Mucosa of rectum (tissue), 2 donors: ENCODE measurements around the gene ID2.

ENCODE experiments used
- H3K27ac ChIP-seq, 2 donors: one replicate each; pipeline ENCODE4 v1.7.0; 2013; ENCODE audit warnings: inconsistent platforms in 2 of 2, low read depth in 2 of 2, low read length in 2 of 2
- H3K27me3 ChIP-seq, 2 donors: one replicate each; pipeline ENCODE4 v1.7.0; 2013; ENCODE audit warnings: low read length in 2 of 2; ENCODE audit not compliant: control insufficient read depth in 2 of 2, insufficient read depth in 2 of 2
- H3K36me3 ChIP-seq, 2 donors: one replicate each; pipeline ENCODE4 v1.7.0; 2013; ENCODE audit warnings: low read length in 2 of 2; ENCODE audit not compliant: control insufficient read depth in 2 of 2, insufficient read depth in 2 of 2
- H3K4me1 ChIP-seq, 2 donors: one replicate each; pipeline ENCODE4 v1.7.0; 2013; ENCODE audit warnings: low read length in 2 of 2, mild to moderate bottlenecking in 1 of 2; ENCODE audit not compliant: control insufficient read depth in 2 of 2, insufficient read depth in 2 of 2
- H3K4me3 ChIP-seq, 2 donors: one replicate each; pipeline ENCODE4 v1.7.0; 2013; ENCODE audit warnings: low read length in 2 of 2
- H3K9ac ChIP-seq, 2 donors: one replicate each; pipeline ENCODE4 v1.7.0; 2013; ENCODE audit warnings: low read length in 2 of 2, low read depth in 1 of 2, mild to moderate bottlenecking in 1 of 2
- H3K9me3 ChIP-seq, 2 donors: one replicate each; pipeline ENCODE4 v1.7.0; 2013; ENCODE audit warnings: low read length in 2 of 2; ENCODE audit not compliant: control insufficient read depth in 2 of 2
- donor health status: healthy.
- donor health status: Normal muscosa, but diverticular disease.

Gene ID2

DNA sequence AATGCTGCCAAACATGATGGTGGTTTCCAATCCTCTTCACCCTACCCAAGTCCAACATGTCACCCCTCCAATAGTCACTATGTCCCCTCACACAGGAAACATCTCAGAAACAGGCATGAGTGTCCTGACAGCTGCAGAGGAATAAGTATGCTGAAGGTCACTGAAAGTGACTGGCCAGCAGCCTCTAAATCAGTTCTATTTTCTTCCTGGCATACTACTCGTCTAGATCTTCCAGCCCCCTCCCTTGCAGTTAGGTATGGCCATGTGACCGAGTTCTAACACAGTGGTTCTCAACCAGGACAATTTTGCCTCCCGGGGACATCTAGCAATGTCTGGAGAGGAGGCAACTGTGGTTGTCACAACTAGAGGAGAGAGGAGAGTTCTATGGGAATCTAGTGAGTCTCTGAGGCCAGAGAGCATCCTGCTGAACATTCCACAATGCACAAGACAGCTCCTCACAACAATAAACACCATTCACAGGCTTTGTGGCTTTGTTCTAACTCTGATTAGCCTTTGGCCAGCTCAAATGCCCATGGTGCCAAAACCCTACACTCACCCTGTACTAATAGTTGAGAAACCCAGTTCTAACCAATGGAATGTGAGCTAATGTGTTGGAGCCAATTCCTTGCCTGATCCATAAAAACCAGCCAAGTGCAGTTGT, 12.6 kb upstream of the ID2 start:
- no peaks in the 10 kb centered on the region for H3K4me1 ChIP-seq
- no peaks in the 10 kb centered on the region for H3K27me3 ChIP-seq
- H3K9ac ChIP-seq, result no peak overlapping the region
- no peak overlapping the region for H3K4me3 ChIP-seq
- no peaks in the 10 kb centered on the region for H3K36me3 ChIP-seq
- H3K9me3 ChIP-seq, result peaks cover 0 to under 1% of the 10 kb centered on the region in 2 donors
- H3K27ac ChIP-seq, result no peak overlapping the region

DNA sequence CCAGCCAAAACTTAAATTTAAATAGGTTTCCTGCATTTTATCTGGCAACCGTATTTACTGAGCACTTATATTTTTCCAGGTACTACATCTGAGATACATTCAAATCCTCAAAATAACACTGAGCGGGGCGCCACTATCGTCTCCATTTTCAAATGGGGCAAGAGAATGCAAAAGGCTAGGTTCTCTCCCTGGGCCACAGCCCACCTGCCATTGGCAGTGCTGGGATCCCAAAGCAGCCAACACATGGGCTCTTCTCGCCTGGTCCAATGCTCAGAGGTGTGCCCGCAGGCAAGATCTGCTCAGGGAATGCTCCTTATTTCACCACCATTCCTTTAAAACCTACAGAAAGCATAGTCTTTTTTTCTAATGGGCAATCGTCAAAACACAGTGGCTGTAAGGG, 11.3 kb upstream of the ID2 start:
- Histone ChIP-seq H3K4me1 (no peaks in the 10 kb centered on the region), H3K4me3 (no peak overlapping the region), H3K27ac (no peak overlapping the region), H3K9me3 (peaks cover 0 to 6% of the 10 kb centered on the region in 2 donors), H3K9ac (no peak overlapping the region), H3K36me3 (no peaks in the 10 kb centered on the region), H3K27me3 (no peaks in the 10 kb centered on the region)

DNA sequence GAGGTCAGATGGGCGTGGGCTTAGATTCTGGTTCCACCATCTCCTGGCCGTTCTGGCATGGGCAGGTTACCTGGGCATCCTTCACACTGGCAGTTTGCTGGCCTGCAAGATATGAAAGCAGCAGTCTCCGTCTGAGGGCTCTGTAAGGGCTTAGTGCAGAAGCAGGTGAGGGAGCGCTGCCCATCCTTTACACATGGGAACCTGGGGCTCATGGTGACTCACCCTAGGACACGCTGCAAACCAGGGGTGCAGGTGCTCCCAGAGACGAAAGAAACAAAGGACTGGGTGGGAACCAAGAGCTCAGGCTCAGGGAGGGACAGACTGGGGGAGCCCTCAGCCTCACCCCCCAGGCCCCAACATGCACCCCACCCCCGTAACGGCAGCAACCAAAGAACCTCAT, 10.7 kb upstream of the ID2 start:
- H3K9ac ChIP-seq, result no peak overlapping the region
- H3K4me1 ChIP-seq, result peaks cover 3% of the 10 kb centered on the region in 2 donors
- no peaks in the 10 kb centered on the region for H3K27me3 ChIP-seq
- no peaks in the 10 kb centered on the region for H3K36me3 ChIP-seq
- H3K9me3 ChIP-seq, result peaks cover 0 to 6% of the 10 kb centered on the region in 2 donors
- H3K4me3 ChIP-seq, result no peak overlapping the region
- H3K27ac ChIP-seq, result no peak overlapping the region

DNA sequence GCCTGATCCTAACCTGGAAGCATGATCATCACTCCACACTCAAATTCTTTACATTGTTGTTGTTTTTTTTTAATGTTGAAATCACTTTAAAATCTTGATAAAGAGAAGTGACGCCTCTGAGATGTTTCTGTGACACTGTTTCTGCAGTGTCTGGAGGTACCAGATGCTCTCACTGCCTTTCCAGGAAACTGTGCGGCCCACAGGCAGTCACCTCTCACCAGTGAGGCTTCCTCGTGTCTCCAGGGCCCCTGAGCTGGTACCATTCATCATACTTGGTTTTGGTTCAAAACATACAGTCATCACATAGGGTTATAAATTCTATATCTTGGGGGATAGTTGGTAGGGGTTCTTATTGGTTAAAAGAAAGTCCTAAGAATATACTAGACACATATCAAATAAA, 10.1 kb upstream of the ID2 start:
- Histone ChIP-seq H3K27ac (no peak overlapping the region), H3K4me1 (peaks cover 3 to 6% of the 10 kb centered on the region in 2 donors), H3K4me3 (no peak overlapping the region), H3K36me3 (no peaks in the 10 kb centered on the region), H3K9me3 (peaks cover 0 to 6% of the 10 kb centered on the region in 2 donors), H3K9ac (no peak overlapping the region), H3K27me3 (no peaks in the 10 kb centered on the region)

DNA sequence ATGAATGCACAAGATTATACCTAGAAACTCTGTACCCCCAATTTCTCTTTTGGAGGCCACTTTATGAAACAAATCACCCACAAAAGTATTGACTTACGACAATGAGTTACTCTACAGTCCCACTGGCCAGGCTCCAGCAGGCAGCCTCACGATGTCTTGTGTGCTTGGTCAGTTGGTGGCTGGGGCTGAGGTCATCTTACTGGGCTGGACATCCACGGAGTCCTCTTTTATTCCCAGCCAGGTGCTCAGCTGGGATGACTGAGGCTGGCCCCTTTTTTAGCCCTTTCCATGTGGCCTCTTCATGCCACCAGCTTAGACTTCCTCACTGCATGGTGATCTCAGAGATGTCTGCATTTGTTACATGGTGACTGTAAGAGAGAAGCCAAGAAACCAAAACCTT, 8.9 kb upstream of the ID2 start:
- Histone ChIP-seq H3K9me3 (peaks cover 0 to 6% of the 10 kb centered on the region in 2 donors), H3K4me1 (peaks cover 4 to 10% of the 10 kb centered on the region in 2 donors), H3K9ac (no peak overlapping the region), H3K4me3 (no peak overlapping the region), H3K36me3 (no peaks in the 10 kb centered on the region), H3K27ac (no peak overlapping the region), H3K27me3 (peaks cover 0 to 3% of the 10 kb centered on the region in 2 donors)

DNA sequence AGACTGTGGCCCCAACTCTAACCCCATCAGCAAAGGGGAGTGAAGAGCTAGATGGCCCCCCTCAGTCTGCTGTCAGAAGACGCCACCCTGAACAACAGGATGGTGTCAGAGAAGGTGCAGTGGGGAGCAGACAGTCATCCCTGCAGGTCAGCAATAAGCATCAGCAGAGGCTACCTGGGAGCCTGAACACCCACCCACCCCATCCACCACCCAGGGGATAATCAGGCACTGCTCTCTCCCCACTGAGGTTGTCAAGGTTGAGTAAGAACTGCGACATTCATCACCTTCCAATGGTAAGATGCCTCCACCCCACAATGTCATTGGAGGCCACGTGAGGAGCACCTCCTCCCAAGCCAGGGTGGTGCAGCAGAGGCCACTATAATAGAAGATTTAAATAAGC, 8.5 kb upstream of the ID2 start:
- Histone ChIP-seq H3K9me3 (peaks cover 0 to 6% of the 10 kb centered on the region in 2 donors), H3K27me3 (peaks cover 0 to 3% of the 10 kb centered on the region in 2 donors), H3K27ac (no peak overlapping the region), H3K9ac (no peak overlapping the region), H3K36me3 (no peaks in the 10 kb centered on the region), H3K4me1 (peaks cover 6 to 10% of the 10 kb centered on the region in 2 donors), H3K4me3 (no peak overlapping the region)

DNA sequence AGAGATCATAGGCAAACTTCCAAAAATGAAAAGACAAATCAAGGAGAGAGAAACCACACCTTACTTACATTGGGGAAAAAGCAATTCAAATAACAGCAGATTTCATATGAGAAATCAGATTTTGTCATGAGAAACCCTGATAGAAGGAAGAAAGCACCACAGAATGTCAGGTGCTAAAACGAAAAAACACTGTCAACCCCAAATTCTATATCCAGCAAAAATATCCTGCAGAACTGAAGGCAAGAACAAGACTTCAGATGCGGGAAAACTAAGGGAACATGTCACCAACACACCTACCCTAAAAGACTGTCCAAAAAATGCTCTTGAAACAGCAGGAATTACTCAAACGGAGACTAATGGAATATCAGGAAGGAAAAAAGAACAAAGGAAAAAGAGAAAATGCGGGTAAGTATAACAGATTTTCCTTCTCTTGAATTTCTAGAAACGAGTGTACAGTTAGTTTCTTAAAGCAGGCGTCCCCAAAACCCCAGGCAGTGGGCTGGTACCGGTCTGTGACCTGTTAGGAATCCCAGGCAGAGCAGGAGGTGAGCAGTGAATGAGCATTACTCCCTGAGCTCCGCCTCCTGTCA, 7.3 kb upstream of the ID2 start:
- H3K27me3 ChIP-seq, result peaks cover 0 to 3% of the 10 kb centered on the region in 2 donors
- no peaks in the 10 kb centered on the region for H3K36me3 ChIP-seq
- H3K27ac ChIP-seq, result no peak overlapping the region
- H3K4me1 ChIP-seq, result peaks cover 6 to 10% of the 10 kb centered on the region in 2 donors
- no peak overlapping the region for H3K4me3 ChIP-seq
- peaks cover 0 to 6% of the 10 kb centered on the region in 2 donors for H3K9me3 ChIP-seq
- H3K9ac ChIP-seq, result no peak overlapping the region

DNA sequence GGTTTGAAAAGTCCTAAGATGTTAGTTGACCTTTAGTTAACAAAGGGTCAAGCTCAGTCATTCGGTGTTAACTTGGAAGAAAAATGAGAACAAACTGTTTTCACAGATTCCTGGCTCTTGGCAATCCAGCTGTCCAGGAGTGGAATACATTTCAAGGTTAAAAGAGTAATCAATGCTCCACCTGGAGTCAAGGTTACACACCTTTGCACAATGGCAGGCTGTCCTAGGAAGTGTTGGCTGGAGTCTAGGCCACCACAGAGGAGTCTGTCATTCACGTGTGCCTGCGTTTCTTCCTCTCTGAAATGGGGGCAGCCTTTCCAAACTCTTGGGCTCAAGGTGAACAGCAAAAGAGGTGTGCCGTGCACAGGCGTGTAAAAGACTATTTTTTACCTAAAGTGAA, 6.3 kb upstream of the ID2 start:
- Histone ChIP-seq H3K36me3 (no peaks in the 10 kb centered on the region), H3K27me3 (peaks cover 0 to 3% of the 10 kb centered on the region in 2 donors), H3K4me3 (no peak overlapping the region), H3K9me3 (peaks cover 0 to 6% of the 10 kb centered on the region in 2 donors), H3K4me1 (peaks cover 9 to 18% of the 10 kb centered on the region in 2 donors), H3K9ac (no peak overlapping the region), H3K27ac (no peak overlapping the region)

DNA sequence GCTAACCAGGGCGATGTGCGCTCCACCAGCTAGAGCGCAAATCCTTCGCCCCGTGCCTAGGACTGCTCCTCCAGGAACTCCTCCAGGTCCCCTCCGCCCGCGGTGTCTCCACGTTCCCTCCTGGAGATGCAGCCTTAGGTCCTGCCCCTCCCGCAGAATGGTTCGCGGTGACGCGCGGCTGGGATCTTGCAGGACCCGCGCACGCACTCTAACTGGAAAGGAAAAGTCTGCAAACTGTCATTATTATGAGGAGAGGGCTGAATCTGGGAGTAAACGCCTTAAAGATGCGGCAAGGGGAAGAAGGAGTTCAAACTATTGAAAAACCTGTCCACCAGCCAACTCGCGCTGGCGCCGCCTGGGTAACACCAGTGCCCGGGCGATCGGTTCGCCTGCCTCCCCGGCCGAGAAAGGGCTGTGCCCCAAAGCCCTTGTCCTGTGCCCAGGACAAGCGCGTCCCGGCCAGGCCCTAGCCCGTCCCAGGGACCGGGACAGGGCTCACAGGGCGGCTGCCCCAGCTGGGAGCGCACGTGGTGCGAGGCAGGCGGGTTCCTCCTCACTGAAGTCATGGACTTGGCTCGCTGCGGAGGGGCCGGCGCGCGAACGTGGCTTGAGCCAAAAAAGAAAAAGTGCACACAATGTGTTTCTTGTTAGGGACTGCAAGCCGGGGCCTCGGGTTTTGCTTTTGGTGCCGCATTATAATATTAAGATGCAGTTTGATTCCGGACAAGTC, 5.5 kb upstream of the ID2 start:
- peaks cover 9 to 25% of the 10 kb centered on the region in 2 donors for H3K4me1 ChIP-seq
- H3K4me3 ChIP-seq, result peak overlapping the region; percentile 62 to 67
- H3K9ac ChIP-seq, result peak overlapping the region; percentile 70 to 79
- peak overlapping the region; percentile 90 to 99 for H3K27ac ChIP-seq
- peaks cover 0 to 3% of the 10 kb centered on the region in 2 donors for H3K27me3 ChIP-seq
- H3K36me3 ChIP-seq, result no peaks in the 10 kb centered on the region
- peaks cover 0 to 6% of the 10 kb centered on the region in 2 donors for H3K9me3 ChIP-seq
